Liver (tissue), 9 donors: Measurements from ENCODE around the gene EVI5. TPM values are rescaled to one million over a fixed set of nuclear protein-coding genes. Genes with fewer than 3 reads are reported as not detected.

Experiments
- DNase-seq: peaks from one replicate; pipeline ENCODE4 v3.0.0-alpha.2; 2017; ENCODE audit warnings: low spot score
- H3K27ac ChIP-seq, 2 donors: one replicate each; pipeline ENCODE4 v1.7.0; 2013; ENCODE audit warnings: inconsistent platforms in 2 of 2, low read length in 2 of 2, control low read depth in 1 of 2, low read depth in 1 of 2, mild to moderate bottlenecking in 1 of 2
- H3K27me3 ChIP-seq, 4 donors: one replicate each; pipeline versions ENCODE4 v1.6.1 to v1.7.0; 2013; ENCODE audit warnings: low read length in 3 of 4, inconsistent platforms in 1 of 4, mild to moderate bottlenecking in 1 of 4, moderate library complexity in 1 of 4; ENCODE audit not compliant: control insufficient read depth in 4 of 4, insufficient read depth in 4 of 4
- H3K36me3 ChIP-seq, 4 donors: one replicate each; pipeline versions ENCODE4 v1.6.1 to v1.7.0; 2013; ENCODE audit warnings: low read length in 3 of 4, mild to moderate bottlenecking in 3 of 4, low read depth in 1 of 4, moderate library complexity in 1 of 4; ENCODE audit not compliant: control insufficient read depth in 4 of 4, insufficient read depth in 3 of 4
- H3K4me1 ChIP-seq, 4 donors: one replicate each; pipeline versions ENCODE4 v1.6.1 to v1.7.0; 2013; ENCODE audit warnings: low read length in 3 of 4, mild to moderate bottlenecking in 3 of 4, moderate library complexity in 1 of 4; ENCODE audit not compliant: control insufficient read depth in 4 of 4, insufficient read depth in 4 of 4
- H3K4me3 ChIP-seq, 3 donors: one replicate each; pipeline versions ENCODE4 v1.6.1 to v1.7.0; 2013; ENCODE audit warnings: low read length in 3 of 3, control low read depth in 1 of 3, low read depth in 1 of 3, mild to moderate bottlenecking in 1 of 3
- H3K9ac ChIP-seq, 2 donors: one replicate each; pipeline ENCODE4 v1.7.0; 2013; ENCODE audit warnings: low read length in 2 of 2, mild to moderate bottlenecking in 2 of 2, moderate library complexity in 2 of 2, control low read depth in 1 of 2, low read depth in 1 of 2
- H3K9me3 ChIP-seq, 4 donors: one replicate each; pipeline versions ENCODE4 v1.6.1 to v1.7.0; 2013; ENCODE audit warnings: low read length in 3 of 4; ENCODE audit not compliant: control insufficient read depth in 4 of 4
- ATF3 ChIP-seq: IDR thresholded peaks from 2 replicates; pipeline ENCODE4 v1.6.1; 2016; ENCODE audit warnings: antibody characterized with exemption
- CTCF ChIP-seq: fragments of 150-350 bp; IDR thresholded peaks from 2 replicates; pipeline ENCODE4 v1.5.1; 2017; ENCODE audit warnings: improper control_type of control experiment, low read depth, low read length; ENCODE audit not compliant: missing input control
- EGR1 ChIP-seq, 2 donors: IDR thresholded peaks; 2 replicates each; pipeline ENCODE4 v1.6.1; 2016 to 2018; ENCODE audit warnings: antibody characterized with exemption in 2 of 2, low read depth in 2 of 2
- FOXA1 ChIP-seq: IDR thresholded peaks from 2 replicates; pipeline ENCODE4 v1.6.1; 2016; ENCODE audit warnings: antibody characterized with exemption
- FOXA2 ChIP-seq: IDR thresholded peaks from 2 replicates; pipeline ENCODE4 v1.6.1; 2016; ENCODE audit warnings: antibody characterized with exemption
- HNF4A ChIP-seq, 2 donors: conservative IDR thresholded peaks; 2 replicates each; pipeline ENCODE4 v1.6.1; 2016; ENCODE audit warnings: antibody characterized with exemption in 2 of 2, mild to moderate bottlenecking in 2 of 2
- HNF4G ChIP-seq: IDR thresholded peaks from 2 replicates; pipeline ENCODE4 v1.6.1; 2016; ENCODE audit warnings: antibody characterized with exemption
- JUND ChIP-seq, 2 donors: IDR thresholded peaks; 2 replicates each; pipeline ENCODE4 v1.6.1; 2016; ENCODE audit warnings: antibody characterized with exemption in 2 of 2
- MAX ChIP-seq: IDR thresholded peaks from 2 replicates; pipeline ENCODE4 v1.6.1; 2016; ENCODE audit warnings: antibody characterized with exemption
- NR2F2 ChIP-seq: IDR thresholded peaks from 2 replicates; pipeline ENCODE4 v1.6.1; 2016; ENCODE audit warnings: antibody characterized with exemption
- RAD21 ChIP-seq, 2 donors: IDR thresholded peaks; 2 replicates each; pipeline ENCODE4 v1.6.1; 2016; ENCODE audit warnings: antibody characterized with exemption in 2 of 2, mild to moderate bottlenecking in 2 of 2
- REST ChIP-seq: IDR thresholded peaks from 2 replicates; pipeline ENCODE4 v1.6.1; 2016; ENCODE audit warnings: antibody characterized with exemption, mild to moderate bottlenecking
- RXRA ChIP-seq, 2 donors: IDR thresholded peaks; 2 replicates each; pipeline ENCODE4 v1.6.1; 2017 to 2018; ENCODE audit warnings: antibody characterized with exemption in 2 of 2, mild to moderate bottlenecking in 1 of 2
- SP1 ChIP-seq: IDR thresholded peaks from 2 replicates; pipeline ENCODE4 v1.6.1; 2018; ENCODE audit warnings: antibody characterized with exemption, mild to moderate bottlenecking
- TAF1 ChIP-seq: conservative IDR thresholded peaks from 2 replicates; pipeline ENCODE4 v1.6.1; 2016; ENCODE audit warnings: antibody characterized with exemption, mild to moderate bottlenecking
- YY1 ChIP-seq: IDR thresholded peaks from 2 replicates; pipeline ENCODE4 v1.6.1; 2016; ENCODE audit warnings: antibody characterized with exemption, mild to moderate bottlenecking
- ZBTB33 ChIP-seq: IDR thresholded peaks from 2 replicates; pipeline ENCODE4 v1.6.1; 2016; ENCODE audit warnings: antibody characterized with exemption
- WGBS: extraction: QIAGEN DNeasy Blood & Tissue Kit; methylation state at CpG from one replicate; pipeline ENCODE4 v1.1.7; 2013; 5-methylcytosine and 5-hydroxymethylcytosine counted together
- polyA plus RNA-seq, 2 donors: library from polyadenylated mRNA; stranded (reverse) in 1 of 2; unstranded in 1 of 2; fragments of 200-250 nt in 1 of 2; fragments of >200 nt in 1 of 2; fragmentation: Nextera tagmentation in 1 of 2; extraction: Ambion mirVana in 1 of 2; gene quantifications; one replicate each; pipeline versions ENCODE4 v1.2.1 to v1.2.3, GENCODE V29; 2013 to 2015
- total RNA-seq, 2 donors: library from RNA; depleted of rRNA; stranded (reverse); fragments of >200 nt; gene quantifications; one replicate each; pipeline ENCODE4 v1.2.3, GENCODE V29; 2014
- donor health status: healthy.
- donor health status: healthy.
- donor health status: healthy.
- donor health status: healthy.
- donor health status: healthy.

Gene EVI5
- total and polyA plus RNA-seq, 4 donors: 4.0 to 35.9 (median 19.1) TPM

- Histone ChIP-seq H3K4me1 (no peaks in the 10 kb centered on the region), H3K27ac (no peak overlapping the region), H3K4me3 (no peak overlapping the region), H3K9me3 (no peaks in the 10 kb centered on the region), H3K27me3 (no peaks in the 10 kb centered on the region), H3K36me3 (peaks cover 0 to 25% (median 7%) of the 10 kb centered on the region in 4 donors), H3K9ac (no peak overlapping the region)
- 90% methylated on average over 13 of the region's 13 CpGs for WGBS
- TF ChIP-seq NR2F2: no peak
- TF ChIP-seq ATF3: no peak
- no peak for TF ChIP-seq MAX
- no peak for TF ChIP-seq RXRA (IDR thresholded peaks at IDR 0.05)
- no peak for TF ChIP-seq YY1
- TF ChIP-seq TAF1: no peak
- TF ChIP-seq HNF4A (conservative IDR thresholded peaks at IDR 0.05): no peak
- TF ChIP-seq HNF4G: no peak
- no peak for TF ChIP-seq REST
- no peak for TF ChIP-seq FOXA1
- no peak for TF ChIP-seq EGR1 (IDR thresholded peaks at IDR 0.05; ENCODE audit: low read depth in 2 of 2)
- TF ChIP-seq RAD21 (IDR thresholded peaks at IDR 0.05): no peak
- TF ChIP-seq FOXA2: no peak
- TF ChIP-seq JUND (IDR thresholded peaks at IDR 0.05): no peak
- TF ChIP-seq SP1: no peak
- no peak for TF ChIP-seq CTCF
- no peak for TF ChIP-seq ZBTB33
- DNase-seq: no peak
These were observed 165.3 kb downstream of the EVI5 start for GRCh38 chr1:92619466-92620189.
